ENCODE measurements around the gene NUTM2D.
"Not testable (repeated sequence)": the region's sequence is repeated elsewhere in the genome, so short reads cannot be mapped to it uniquely, and the experiment has no call there.

NUTM2D gene

GRCh38 chr10:87342711-87343258 lies 14.8 kb upstream of the NUTM2D start:
- peak; percentile 43 for TF ChIP-seq CTCF (conservative IDR thresholded peaks at IDR 0.05; ENCODE audit: low read depth)
- CTCF ChIA-PET; DNase-seq (ENCODE audit: low spot score); POLR2A ChIA-PET (ENCODE audit: low non-redundant PET): not testable (repeated sequence)
- peak overlapping the region; percentile 93 for H3K27ac ChIP-seq

- DNase-seq (ENCODE audit: low spot score); H3K27ac ChIP-seq; POLR2A ChIA-PET (ENCODE audit: low non-redundant PET); CTCF ChIA-PET: not testable (repeated sequence)
Observed at GRCh38 chr10:87345743-87346142, 11.8 kb upstream of the NUTM2D start.

GRCh38 chr10:87350161-87350560 lies 7.4 kb upstream of the NUTM2D start:
- POLR2A ChIA-PET (ENCODE audit: low non-redundant PET); H3K27ac ChIP-seq: not testable (repeated sequence)

GRCh38 chr10:87352825-87353224 lies 4.7 kb upstream of the NUTM2D start:
- DNase-seq (ENCODE audit: low spot score); H3K27ac ChIP-seq; CTCF ChIA-PET; POLR2A ChIA-PET (ENCODE audit: low non-redundant PET): not testable (repeated sequence)

More at GRCh38 chr10:87350161-87350560, 7.4 kb upstream of the NUTM2D start:
- CTCF ChIA-PET; DNase-seq (ENCODE audit: low spot score): not testable (repeated sequence)

- POLR2A ChIA-PET (ENCODE audit: low non-redundant PET); H3K27ac ChIP-seq; DNase-seq (ENCODE audit: low spot score); CTCF ChIA-PET: not testable (repeated sequence)
Observed at GRCh38 chr10:87355110-87355509, 2.4 kb upstream of the NUTM2D start.

- POLR2A ChIA-PET (ENCODE audit: low non-redundant PET); CTCF ChIA-PET; H3K27ac ChIP-seq; DNase-seq (ENCODE audit: low spot score): not testable (repeated sequence)
Observed at GRCh38 chr10:87358159-87358558, 615 bp downstream of the NUTM2D start.

GRCh38 chr10:87369514-87370112 lies 12.1 kb downstream of the NUTM2D start:
- POLR2A ChIA-PET (ENCODE audit: low non-redundant PET); H3K27ac ChIP-seq; DNase-seq (ENCODE audit: low spot score); CTCF ChIA-PET: not testable (repeated sequence)

GRCh38 chr10:87374091-87374490 lies 16.5 kb downstream of the NUTM2D start:
- H3K27ac ChIP-seq; DNase-seq (ENCODE audit: low spot score); CTCF ChIA-PET; POLR2A ChIA-PET (ENCODE audit: low non-redundant PET): not testable (repeated sequence)

GRCh38 chr10:87379115-87379514 lies 21.6 kb downstream of the NUTM2D start:
- POLR2A ChIA-PET (ENCODE audit: low non-redundant PET); H3K27ac ChIP-seq; DNase-seq (ENCODE audit: low spot score); CTCF ChIA-PET: not testable (repeated sequence)

- peak overlapping the region; percentile 36; the same call in 1 of the 2 replicates for H3K27ac ChIP-seq
- DNase-seq (ENCODE audit: low spot score); POLR2A ChIA-PET (ENCODE audit: low non-redundant PET); CTCF ChIA-PET: not testable (repeated sequence)
Observed at GRCh38 chr10:87383149-87383857, 25.8 kb downstream of the NUTM2D start.

- H3K27ac ChIP-seq; POLR2A ChIA-PET (ENCODE audit: low non-redundant PET); CTCF ChIA-PET; DNase-seq (ENCODE audit: low spot score): not testable (repeated sequence)
Observed at GRCh38 chr10:87384283-87384682, 26.7 kb downstream of the NUTM2D start.

- POLR2A ChIA-PET (ENCODE audit: low non-redundant PET); DNase-seq (ENCODE audit: low spot score); CTCF ChIA-PET; H3K27ac ChIP-seq: not testable (repeated sequence)
Observed at GRCh38 chr10:87385762-87386360, 28.3 kb downstream of the NUTM2D start.

GRCh38 chr10:87391360-87391759 lies 33.8 kb downstream of the NUTM2D start:
- POLR2A ChIA-PET (ENCODE audit: low non-redundant PET); DNase-seq (ENCODE audit: low spot score); H3K27ac ChIP-seq; CTCF ChIA-PET: not testable (repeated sequence)

- POLR2A ChIA-PET (ENCODE audit: low non-redundant PET); CTCF ChIA-PET; DNase-seq (ENCODE audit: low spot score); H3K27ac ChIP-seq: not testable (repeated sequence)
Observed at GRCh38 chr10:87396206-87396605, 38.7 kb downstream of the NUTM2D start.

- H3K27ac ChIP-seq; CTCF ChIA-PET; POLR2A ChIA-PET (ENCODE audit: low non-redundant PET); DNase-seq (ENCODE audit: low spot score): not testable (repeated sequence)
Observed at GRCh38 chr10:87398436-87398835, 40.9 kb downstream of the NUTM2D start.
